ENCODE results near the gene DYNLT4.
"Not testable (repeated sequence)": the region's sequence is repeated elsewhere in the genome, so short reads cannot be mapped to it uniquely, and the experiment has no call there.

The DYNLT4 gene

DNA sequence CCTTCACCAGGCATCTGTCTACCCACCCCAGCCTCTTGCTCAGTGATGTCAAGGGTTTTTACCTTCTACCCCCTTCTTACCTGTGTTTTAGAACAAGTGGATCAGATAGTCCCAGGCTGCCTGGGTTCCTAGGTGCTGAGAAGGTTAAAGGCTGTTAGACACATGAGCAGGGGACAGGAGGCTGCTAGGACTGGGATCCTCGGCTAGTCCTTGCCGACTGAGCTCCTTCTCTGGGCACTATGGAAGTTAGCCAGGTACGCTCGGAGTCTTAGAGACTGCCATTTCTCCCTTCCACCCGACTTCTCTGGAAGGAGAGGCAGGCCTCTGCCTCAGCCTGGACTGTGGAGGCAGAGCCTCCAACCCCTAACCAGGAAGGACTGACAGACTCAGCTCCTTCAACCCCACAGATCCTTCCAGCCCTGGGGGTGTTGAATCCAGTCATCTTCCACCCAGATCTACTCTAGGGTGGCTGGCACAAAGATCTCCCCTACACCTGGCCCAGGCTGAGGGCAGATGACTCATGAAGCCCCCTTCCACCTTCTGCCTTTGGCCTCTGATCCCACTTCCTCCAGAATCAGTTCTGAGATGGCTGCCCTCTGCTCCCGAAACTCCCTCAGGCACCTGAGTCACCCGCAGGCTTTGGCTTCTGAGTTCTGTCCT lies at the start of gene DYNLT4:
TSS of gene DYNLT4 (minus strand) at position 648 of the 660 bp plus-strand sequence. CDS start 683 bp downstream, outside the sequence.
- no peak for DNase-seq

DNA sequence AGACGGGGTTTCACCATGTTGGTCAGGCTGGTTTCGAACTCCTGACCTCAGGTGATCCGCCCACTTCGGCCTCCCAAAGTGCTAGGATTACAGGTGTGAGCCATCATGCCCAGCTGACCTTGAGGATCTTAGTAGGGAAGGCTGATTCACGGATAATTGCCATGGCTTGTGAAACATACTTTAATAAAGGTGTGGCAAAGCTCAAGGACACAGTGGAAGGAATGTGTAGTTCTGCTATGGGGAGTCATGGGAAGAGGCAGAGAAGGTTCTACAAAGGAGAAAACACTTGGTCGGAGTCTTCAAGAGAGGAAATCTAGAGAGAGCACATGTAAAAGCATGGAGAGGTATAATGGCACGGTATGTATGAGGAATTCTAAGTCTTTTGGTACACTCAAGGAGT lies 48.6 kb upstream of the DYNLT4 start:
- no peak for DNase-seq

GRCh38 chr1:44854970-44855369 lies 47.8 kb upstream of the DYNLT4 start:
- DNase-seq = no peak

DNA sequence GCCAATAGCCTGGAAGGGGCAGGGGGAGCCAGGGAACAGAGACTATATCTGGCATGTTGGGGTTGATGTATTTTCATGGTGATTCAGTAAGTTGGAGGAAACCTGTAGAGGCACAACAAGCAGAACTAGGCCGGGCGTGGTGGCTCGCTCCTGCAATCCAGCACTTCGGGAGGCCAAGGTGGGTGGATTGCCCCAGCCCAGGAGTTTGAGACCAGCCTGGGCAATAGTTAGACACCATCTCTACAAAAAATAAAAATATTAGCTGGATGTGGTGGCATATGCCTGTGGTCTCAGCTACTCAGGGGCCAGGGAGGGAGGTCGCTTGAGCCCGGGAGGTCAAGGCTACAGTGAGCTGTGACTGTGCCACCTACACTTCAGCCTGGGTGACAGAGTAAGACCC lies 46.0 kb upstream of the DYNLT4 start:
- DNase-seq = no peak

DNA sequence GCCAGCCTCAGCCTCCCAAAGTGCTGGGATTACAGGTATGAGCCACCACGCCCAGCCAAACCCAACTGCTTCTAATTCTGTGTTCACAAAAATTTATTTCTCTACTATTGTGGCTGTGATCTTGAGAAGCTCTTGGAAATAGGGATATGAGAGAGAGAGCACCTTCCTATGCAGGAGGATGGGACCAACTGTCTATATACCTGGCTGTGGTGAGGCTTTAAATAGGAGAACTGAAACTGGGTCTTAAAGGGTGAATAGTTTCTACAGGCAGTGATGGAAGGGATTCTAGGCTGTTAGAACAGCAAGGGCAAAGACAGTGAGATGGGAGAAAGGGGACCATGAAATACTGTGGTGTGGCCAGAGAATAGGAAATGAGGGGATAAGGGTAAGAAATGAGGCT lies 44.2 kb upstream of the DYNLT4 start:
- no peak for DNase-seq

- DNase-seq = no peak
Measured at GRCh38 chr1:44849575-44850132, 42.5 kb upstream of the DYNLT4 start.

DNA sequence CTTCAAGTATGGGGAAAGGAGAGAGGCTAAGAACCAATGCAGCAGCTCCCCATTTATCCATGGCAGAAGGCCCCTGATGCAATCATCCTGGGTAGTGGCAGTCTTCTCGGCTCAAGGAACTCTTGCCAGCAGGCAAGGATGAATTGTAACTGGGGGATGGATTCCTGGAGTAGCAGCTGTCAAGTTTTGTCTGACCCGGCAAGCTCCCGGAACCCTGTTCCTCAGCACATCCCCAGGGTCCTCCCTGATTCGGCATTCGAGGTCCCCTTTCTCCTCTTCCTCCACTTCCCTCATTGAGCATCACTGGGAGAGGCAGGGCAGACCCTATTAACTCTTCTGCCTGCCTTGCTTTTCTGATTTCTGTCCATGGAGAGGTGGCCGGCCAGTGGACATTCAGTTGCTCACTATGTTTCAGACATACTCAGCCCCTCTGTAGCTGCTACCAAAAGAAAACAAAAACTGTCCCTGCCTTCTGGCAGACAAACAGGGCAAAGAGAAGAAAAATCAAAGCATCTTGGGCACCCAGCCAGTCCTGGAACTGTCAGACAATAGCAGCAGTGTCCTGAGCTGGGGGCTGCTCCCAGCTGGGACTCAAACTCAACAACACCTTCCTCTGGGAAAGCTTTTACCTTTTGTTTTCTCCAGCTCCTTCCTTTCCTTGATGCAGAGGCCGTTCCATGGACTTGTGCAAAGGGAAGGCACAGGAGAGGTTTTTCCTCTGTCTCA lies 41.5 kb upstream of the DYNLT4 start:
- no peak for DNase-seq

DNA sequence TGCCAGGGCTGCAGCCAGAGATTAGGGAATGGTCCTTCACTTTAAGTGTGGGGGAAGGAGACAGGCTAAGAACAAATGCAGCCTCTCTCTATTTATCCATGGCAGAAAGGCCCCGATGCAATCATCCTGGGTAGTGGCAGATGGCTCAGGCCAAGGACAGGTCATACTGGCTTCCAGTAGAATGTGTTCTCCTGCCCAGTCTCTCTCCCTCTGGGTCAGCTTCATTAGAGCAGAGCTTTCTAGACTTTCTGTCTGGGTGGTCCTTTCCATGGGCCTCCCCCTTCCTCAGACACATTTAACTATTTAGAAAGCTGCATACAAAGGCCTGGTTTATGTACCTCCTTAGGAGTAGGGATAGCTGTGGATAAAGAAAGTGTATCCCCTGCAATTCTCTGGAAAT lies 40.7 kb upstream of the DYNLT4 start:
- no peak for DNase-seq

DNA sequence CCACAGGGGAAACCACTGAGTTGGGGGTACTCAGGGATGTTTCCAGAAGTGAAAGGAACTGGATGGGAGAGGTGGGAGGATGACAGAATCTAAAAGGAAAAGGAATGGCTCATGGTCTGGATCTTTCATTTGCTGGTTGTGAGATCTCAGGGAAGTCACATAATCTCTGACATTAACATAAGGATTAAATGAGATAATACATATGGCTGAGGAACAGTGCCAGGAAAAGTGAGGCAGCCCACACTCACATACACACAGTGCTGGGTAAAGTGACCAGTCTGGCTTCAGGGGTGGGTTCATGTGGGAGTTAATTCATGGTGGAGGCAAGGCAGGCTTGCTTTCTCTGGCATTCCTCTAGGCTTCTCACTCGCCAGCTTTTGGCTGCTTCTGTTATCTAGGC lies 39.8 kb upstream of the DYNLT4 start:
- no peak for DNase-seq

DNA sequence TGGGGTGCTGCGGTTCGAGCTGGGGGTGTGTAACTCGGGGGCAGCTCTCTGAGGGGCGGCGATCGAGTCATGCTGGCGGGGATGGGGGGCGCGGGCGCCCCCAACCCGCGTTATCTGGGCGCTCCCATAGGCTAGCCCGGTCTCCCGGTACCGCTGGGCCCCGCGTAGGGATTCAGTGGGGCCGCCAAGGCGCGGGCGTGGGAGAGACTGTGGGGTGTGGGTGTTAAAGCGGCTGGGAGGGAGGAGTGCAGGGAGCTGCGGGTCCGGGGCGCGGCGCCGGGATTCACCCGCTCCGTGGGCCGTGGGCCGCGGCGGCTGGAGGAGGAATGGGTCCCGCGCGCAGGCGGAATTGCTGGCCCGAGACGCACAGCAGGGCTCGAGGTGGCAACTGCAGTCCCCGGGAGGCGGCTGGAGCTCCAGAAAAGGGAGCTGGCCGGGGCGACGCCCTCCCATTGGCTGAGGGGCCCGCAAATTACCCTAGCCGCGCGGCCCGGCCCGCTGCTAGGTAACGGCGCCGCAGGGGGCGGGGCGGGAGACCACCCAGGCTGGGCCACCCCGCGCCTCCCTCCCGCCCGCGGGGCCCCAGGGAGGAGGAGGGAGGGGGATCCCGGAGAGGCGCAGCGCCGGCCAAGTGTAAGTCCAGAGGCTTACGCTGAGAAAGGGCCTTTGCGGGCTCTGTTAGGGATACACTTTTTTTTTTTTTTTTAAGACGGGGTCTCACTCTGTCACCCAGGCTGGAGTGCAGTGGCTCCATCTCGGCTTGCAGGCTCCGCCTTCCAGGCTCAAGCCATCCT lies 35.9 kb upstream of the DYNLT4 start, which contains the start of gene PTCH2:
TSS of gene PTCH2 (minus strand) at position 392 of the 794 bp plus-strand sequence. CDS start at position 71, 321 bp downstream.
- DNase-seq = peak; percentile 82

DNA sequence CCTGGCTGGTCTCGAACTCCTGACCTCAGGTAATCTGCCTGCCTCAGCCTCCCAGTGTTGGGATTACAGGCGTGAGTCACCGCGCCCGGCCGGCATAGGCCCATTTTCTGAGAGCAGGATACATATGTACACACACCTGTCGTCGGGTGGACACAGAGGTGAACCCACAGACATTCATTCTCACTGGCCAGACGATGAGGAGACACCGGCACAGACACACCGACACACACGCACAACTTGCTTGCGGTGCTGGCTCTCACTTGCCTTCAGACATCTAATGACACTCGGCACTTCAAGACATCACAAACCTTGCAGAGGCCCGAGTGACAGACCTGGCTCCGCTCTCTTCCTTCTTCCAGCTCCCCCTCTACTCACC lies 35.3 kb upstream of the DYNLT4 start:
- no peak for DNase-seq

GRCh38 chr1:44839576-44839975 lies 32.4 kb upstream of the DYNLT4 start:
- DNase-seq = peak; percentile 36

DNA sequence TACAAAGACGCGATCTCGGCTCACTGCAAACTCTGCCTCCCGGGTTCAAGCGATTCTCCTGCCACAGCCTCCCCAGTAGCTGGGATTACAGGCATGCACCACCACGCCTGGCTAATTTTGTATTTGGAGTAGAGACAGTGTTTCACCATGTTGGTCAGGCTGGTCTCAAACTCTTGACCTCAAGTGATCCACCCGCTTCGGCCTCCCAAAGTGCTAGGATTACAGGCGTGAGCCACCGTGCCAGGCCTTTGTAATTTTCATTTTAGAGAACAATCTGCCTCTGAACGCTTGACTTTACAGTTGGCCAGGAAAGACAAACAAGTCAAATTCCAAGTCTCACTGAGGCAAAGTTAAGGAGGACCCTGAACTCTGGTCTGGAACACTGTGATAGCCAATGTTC lies 31.1 kb upstream of the DYNLT4 start:
- DNase-seq = not testable (repeated sequence)

DNA sequence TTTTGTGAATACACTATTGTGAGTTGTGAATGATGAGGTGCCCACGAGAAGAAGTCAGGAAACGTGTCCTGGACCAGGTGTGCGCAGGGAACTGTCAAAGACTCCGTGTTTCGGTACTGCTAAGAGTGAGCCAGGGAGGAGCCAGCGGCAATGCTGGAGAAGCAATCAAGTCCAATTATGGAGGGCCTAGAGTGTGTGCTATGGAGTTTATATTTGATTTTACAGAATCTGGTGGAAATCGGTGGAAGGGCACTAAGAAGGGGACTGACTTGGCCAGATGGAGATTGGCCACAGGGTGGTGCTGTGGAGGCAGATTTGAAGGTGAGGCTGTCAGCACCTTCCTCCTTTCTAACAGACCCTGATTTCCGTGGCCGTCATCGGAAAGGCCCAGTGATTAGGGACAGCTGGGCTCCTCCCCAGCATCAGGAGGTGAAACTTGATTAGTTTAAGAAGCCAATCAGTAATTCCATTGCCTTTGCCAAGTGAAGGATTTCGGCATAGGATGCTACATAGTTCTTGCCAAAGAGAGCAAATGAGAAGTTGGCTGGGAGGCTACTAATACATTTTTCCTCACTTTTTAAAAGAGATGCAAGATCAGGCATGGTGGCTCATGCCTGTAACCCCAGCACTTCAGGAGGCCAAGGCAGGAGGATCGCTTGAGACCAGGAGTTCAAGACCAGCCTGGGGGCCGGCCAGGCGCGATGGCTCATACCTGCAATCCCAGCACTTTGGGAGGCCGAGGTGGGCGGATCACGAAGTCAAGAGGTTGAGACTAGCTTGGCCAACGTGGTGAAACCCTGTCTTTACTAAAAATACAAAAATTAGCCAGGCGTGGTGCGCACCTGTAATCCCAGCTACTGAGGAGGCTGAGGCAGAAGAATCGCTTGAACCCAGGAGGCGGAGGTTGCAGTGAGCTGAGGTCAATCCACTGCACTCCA lies 28.9 kb upstream of the DYNLT4 start:
- peak; percentile 73 for DNase-seq

GRCh38 chr1:44834328-44834727 lies 27.2 kb upstream of the DYNLT4 start:
- DNase-seq = no peak

- no peak for DNase-seq
Measured at GRCh38 chr1:44832056-44832705, 25.0 kb upstream of the DYNLT4 start.

DNA sequence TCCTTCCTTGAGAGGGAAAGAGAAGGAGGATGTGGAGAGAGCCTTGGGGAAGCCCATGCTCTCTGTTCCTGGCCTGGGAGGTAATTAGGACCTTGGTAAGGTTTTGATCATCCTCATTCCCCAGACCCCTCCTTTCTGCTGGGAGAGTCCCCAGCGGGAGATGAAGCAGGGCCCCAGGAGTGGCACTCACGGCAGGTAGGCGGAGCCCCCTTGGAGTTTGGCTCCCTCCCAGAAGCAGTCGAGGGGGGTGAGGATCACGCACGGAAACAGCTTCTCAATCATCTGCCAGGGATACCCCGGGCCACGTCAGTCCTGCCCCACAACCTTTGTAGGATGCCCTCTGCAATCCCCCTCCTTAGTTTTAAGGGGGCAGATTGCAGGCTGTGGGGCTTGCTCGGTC lies 24.4 kb upstream of the DYNLT4 start:
- no peak for DNase-seq

- no peak for DNase-seq
Measured at GRCh38 chr1:44830900-44831304, 23.8 kb upstream of the DYNLT4 start.

- DNase-seq = no peak
Measured at GRCh38 chr1:44829506-44830384, 22.6 kb upstream of the DYNLT4 start.

DNA sequence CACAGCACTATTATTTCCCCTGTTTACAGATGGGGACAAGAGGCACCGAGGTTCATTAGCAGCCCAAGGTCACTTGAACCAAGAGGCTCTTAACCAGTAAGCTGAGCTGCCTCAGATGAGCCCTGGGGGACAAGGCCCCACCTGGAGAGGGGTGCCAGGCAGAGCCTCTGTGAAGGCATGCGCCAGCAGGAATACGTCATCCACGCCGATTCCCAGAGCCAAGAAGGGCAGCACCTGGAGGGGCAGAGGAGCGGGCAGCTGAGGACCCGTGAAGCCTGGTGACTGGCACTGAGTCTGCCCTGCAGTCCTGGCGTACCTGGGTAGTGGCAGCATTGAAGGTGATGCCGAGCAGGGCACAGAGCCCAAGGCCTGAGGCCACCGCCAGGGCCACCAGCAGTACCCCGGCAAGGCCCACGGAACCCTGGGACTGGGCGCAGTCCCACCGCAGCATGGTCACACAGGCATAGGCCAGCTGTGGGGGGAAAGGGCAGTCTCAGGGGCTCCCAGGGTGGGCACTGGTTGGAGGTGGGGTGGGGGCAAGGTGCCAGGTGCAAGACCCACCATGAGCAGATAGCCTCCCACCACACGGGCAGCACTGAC lies 21.8 kb upstream of the DYNLT4 start:
- DNase-seq = no peak
